HEK293 (cell line): ENCODE results near the gene CARNS1.

ENCODE experiments used
- CTCF ChIA-PET: fragments of 350-600 bp; formaldehyde crosslinking; extraction: SDS; loops from one replicate; lab custom pipeline; 2021; ENCODE audit warnings: antibody characterized with exemption; lab: Yijun Ruan, JAX
- POLR2A ChIA-PET: fragments of 300-600 bp; formaldehyde crosslinking; extraction: SDS; loops from one replicate; lab custom pipeline; 2020; ENCODE audit warnings: antibody characterized with exemption, inconsistent platforms; lab: Yijun Ruan, JAX
- H3K27ac ChIP-seq: fragments of 200-500 bp; sonication (Bioruptor generic); 2 replicates; pipeline ENCODE4 v1.5.1; 2014; ENCODE audit warnings: low read depth, low read length, control low read depth, inconsistent platforms; ENCODE audit errors: extremely low read depth
- H3K36me3 ChIP-seq, 2 experiments: fragments of 200-500 bp in 1 of 2; sonication (Bioruptor generic) in 1 of 2; 1 replicate in 1 of 2; 2 replicates in 1 of 2; pipeline ENCODE4 v1.5.1; 2014 to 2017; ENCODE audit warnings: inconsistent platforms in 2 of 2, low read length in 2 of 2; ENCODE audit not compliant: control insufficient read depth in 2 of 2, insufficient read depth in 1 of 2
- H3K4me1 ChIP-seq: fragments of 200-500 bp; sonication (Bioruptor generic); 2 replicates; pipeline ENCODE4 v1.5.1; 2014; ENCODE audit warnings: mild to moderate bottlenecking, low read length, inconsistent platforms; ENCODE audit not compliant: control insufficient read depth, insufficient read depth
- H3K4me3 ChIP-seq: 2 replicates; pipeline ENCODE4 v1.5.1; 2011; ENCODE audit warnings: low read depth, mild to moderate bottlenecking, control low read depth, low read length, moderate library complexity
- H3K9me3 ChIP-seq: fragments of 200-500 bp; sonication (Bioruptor generic); 2 replicates; pipeline ENCODE4 v1.5.1; 2014; ENCODE audit warnings: low read depth, low read length, inconsistent platforms; ENCODE audit not compliant: control insufficient read depth, insufficient read depth
- FEZF1 ChIP-seq: fragments of 450-650 bp; formaldehyde crosslinking; IDR thresholded peaks from 2 replicates; pipeline ENCODE4 v1.5.1; 2016; ENCODE audit warnings: missing biosample characterization, missing genetic modification characterization
- GLIS1 ChIP-seq: fragments of 450-650 bp; formaldehyde crosslinking; IDR thresholded peaks from 2 replicates; pipeline ENCODE4 v1.5.1; 2016; ENCODE audit warnings: missing biosample characterization, missing genetic modification characterization
- KLF1 ChIP-seq: fragments of 450-650 bp; formaldehyde crosslinking; IDR thresholded peaks from 2 replicates; pipeline ENCODE4 v1.5.1; 2016; ENCODE audit warnings: missing biosample characterization, missing genetic modification characterization
- KLF8 ChIP-seq: fragments of 450-650 bp; formaldehyde crosslinking; IDR thresholded peaks from 2 replicates; pipeline ENCODE4 v1.5.1; 2016; ENCODE audit warnings: missing biosample characterization, missing genetic modification characterization
- PRDM10 ChIP-seq: fragments of 450-650 bp; formaldehyde crosslinking; IDR thresholded peaks from 2 replicates; pipeline ENCODE4 v1.5.1; 2016; ENCODE audit warnings: missing biosample characterization, missing genetic modification characterization
- WT1 ChIP-seq: fragments of 450-650 bp; formaldehyde crosslinking; IDR thresholded peaks from 2 replicates; pipeline ENCODE4 v1.5.1; 2016; ENCODE audit warnings: missing biosample characterization, missing genetic modification characterization
- YY2 ChIP-seq: fragments of 450-650 bp; formaldehyde crosslinking; IDR thresholded peaks from 2 replicates; pipeline ENCODE4 v1.5.1; 2016; ENCODE audit warnings: missing biosample characterization, missing genetic modification characterization
- ZBTB10 ChIP-seq: fragments of 450-650 bp; formaldehyde crosslinking; IDR thresholded peaks from 2 replicates; pipeline ENCODE4 v1.5.1; 2016; ENCODE audit warnings: missing biosample characterization, missing genetic modification characterization
- ZBTB48 ChIP-seq: fragments of 450-650 bp; formaldehyde crosslinking; IDR thresholded peaks from 2 replicates; pipeline ENCODE4 v1.5.1; 2016; ENCODE audit warnings: missing biosample characterization, missing genetic modification characterization
- ZBTB6 ChIP-seq: fragments of 450-650 bp; formaldehyde crosslinking; IDR thresholded peaks from 2 replicates; pipeline ENCODE4 v1.5.1; 2017; ENCODE audit warnings: missing biosample characterization, missing genetic modification characterization
- ZNF335 ChIP-seq: fragments of 450-650 bp; formaldehyde crosslinking; conservative IDR thresholded peaks from 2 replicates; pipeline ENCODE4 v1.5.1; 2016; ENCODE audit warnings: missing biosample characterization, missing genetic modification characterization
- ZNF362 ChIP-seq: fragments of 450-650 bp; formaldehyde crosslinking; IDR thresholded peaks from 2 replicates; pipeline ENCODE4 v1.5.1; 2016; ENCODE audit warnings: missing biosample characterization, missing genetic modification characterization
- ZNF37A ChIP-seq: fragments of 450-650 bp; IDR thresholded peaks from 2 replicates; pipeline ENCODE4 v1.5.1; 2018; ENCODE audit warnings: missing biosample characterization, missing genetic modification characterization
- ZNF394 ChIP-seq: fragments of 450-650 bp; formaldehyde crosslinking; IDR thresholded peaks from 2 replicates; pipeline ENCODE4 v1.5.1; 2016; ENCODE audit warnings: missing biosample characterization, missing genetic modification characterization, mild to moderate bottlenecking, moderate library complexity, borderline replicate concordance
- ZNF792 ChIP-seq: fragments of 450-650 bp; formaldehyde crosslinking; IDR thresholded peaks from 2 replicates; pipeline ENCODE4 v1.5.1; 2016; ENCODE audit warnings: missing biosample characterization, missing genetic modification characterization
- ZNF843 ChIP-seq: fragments of 450-650 bp; formaldehyde crosslinking; IDR thresholded peaks from 2 replicates; pipeline ENCODE4 v1.5.1; 2016; ENCODE audit warnings: missing biosample characterization, missing genetic modification characterization

Gene CARNS1

GRCh38 chr11:67390947-67391303 lies 24.6 kb upstream of the CARNS1 start:
- TF ChIP-seq ZNF362 (tag by site-specific recombination) (0 out of 2 replicates have a peak, but pooled peaks have one; percentile 33), KLF1 (peak; percentile 89), ZNF394 (tag by site-specific recombination) (no peak), ZNF37A (tag by site-specific recombination) (no peak), FEZF1 (tag by site-specific recombination) (peak; percentile 29; the same call in 1 of the 2 replicates), KLF8 (tag by site-specific recombination) (0 out of 2 replicates have a peak, but pooled peaks have one; percentile 31), ZBTB6 (tag by site-specific recombination) (no peak), GLIS1 (tag by site-specific recombination) (peak; percentile 24), ZBTB10 (tag by site-specific recombination) (no peak), WT1 (peak; percentile 53), ZNF335 (peak; percentile 68), ZNF843 (no peak), YY2 (tag by site-specific recombination) (no peak), PRDM10 (peak; percentile 93), ZBTB48 (tag by site-specific recombination) (peak; percentile 61; the same call in 1 of the 2 replicates), ZNF792 (tag by site-specific recombination) (no peak)
- POLR2A ChIA-PET, result interaction anchor here (0.6 to 3.5 kb wide), 5 partner anchors 10 to 59 kb away, joined by 3 to 53 read pairs (median 11); partner anchors contain the start of genes POLD4 and PPP1CA
- H3K36me3 ChIP-seq, result peaks cover 0 to 22% of the 10 kb centered on the region in 2 experiments; a peak in 1 of 3 replicates
- H3K4me1 ChIP-seq, result 0 out of 2 replicates have a peak, but pooled peaks cover 3% of the 10 kb centered on the region
- peak overlapping the region; percentile 67 for H3K27ac ChIP-seq
- CTCF ChIA-PET, result interaction anchor here (0.6 to 25.6 kb wide), 5 partner anchors 9 to 79 kb away, joined by 3 to 898 read pairs (median 7); partner anchors contain the start of genes CLCF1, POLD4 and PPP1CA
- H3K4me3 ChIP-seq, result peak overlapping the region; percentile 76
- no peaks in the 10 kb centered on the region for H3K9me3 ChIP-seq
